Hematopoietic multipotent progenitor cell (in vitro differentiated cells): ENCODE data around the gene GIMAP5. TPM values are rescaled to one million over a fixed set of nuclear protein-coding genes. Genes with fewer than 3 reads are reported as not detected.

Source experiments
- total RNA-seq: library from RNA; depleted of rRNA; stranded (reverse); fragments of >200 nt; gene quantifications from one replicate; pipeline ENCODE4 v1.2.3, GENCODE V29; 2012

The GIMAP5 gene
- total RNA-seq, 1 donor: 29.1 TPM

Other genes with a start within 250 kb of the GIMAP5 start
- 16.7 TPM for gene GIMAP7, start 222.5 kb upstream of the GIMAP5 start, total RNA-seq
- 1.3 TPM for gene GIMAP4, start 170.0 kb upstream of the GIMAP5 start, total RNA-seq
- gene GIMAP6, start 105.0 kb upstream of the GIMAP5 start, total RNA-seq: 67.1 TPM
- gene GIMAP2, start 51.7 kb upstream of the GIMAP5 start, total RNA-seq: 110 TPM
- 15.9 TPM for gene GIMAP1, start 20.8 kb upstream of the GIMAP5 start, total RNA-seq
- 5.4 TPM for gene TMEM176B, start 62.9 kb downstream of the GIMAP5 start, total RNA-seq
- 2.4 TPM for gene TMEM176A, start 63.4 kb downstream of the GIMAP5 start, total RNA-seq
- 1.1 TPM for gene AOC1, start 115.1 kb downstream of the GIMAP5 start, total RNA-seq
- 53.9 TPM for gene KCNH2, start 240.9 kb downstream of the GIMAP5 start, total RNA-seq